CD4-positive, alpha-beta T cell treated with Interleukin-6 at 100 ng/mL for 8 hours (primary cell): ENCODE data around the gene CUEDC1.

Experiments
- DNase-seq: peaks from one replicate; pipeline ENCODE4 v3.0.0-alpha.2; 2020; ENCODE audit warnings: mixed read lengths, low spot score

CUEDC1 gene

DNA sequence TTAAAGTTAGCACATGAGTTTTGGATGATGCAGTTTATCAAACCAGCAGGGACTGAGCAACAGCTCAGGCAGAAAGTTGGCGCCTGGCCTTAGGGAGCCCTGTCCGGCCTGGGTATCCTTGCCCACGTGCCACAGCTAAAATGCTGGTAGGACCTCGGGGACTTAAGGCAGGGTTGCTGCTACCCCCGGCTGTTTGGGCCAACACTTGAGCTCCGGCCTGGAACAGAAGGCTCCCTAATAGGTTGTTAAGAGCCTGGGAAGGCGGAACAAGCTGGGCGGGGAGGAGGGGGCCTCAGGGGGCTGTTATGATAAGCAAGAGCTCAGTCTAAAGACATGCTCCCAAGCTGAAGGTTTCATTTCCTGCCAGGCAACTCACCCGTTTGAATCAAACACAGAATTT is 39.7 kb downstream of the CUEDC1 start:
- DNase-seq, result no peak

DNA sequence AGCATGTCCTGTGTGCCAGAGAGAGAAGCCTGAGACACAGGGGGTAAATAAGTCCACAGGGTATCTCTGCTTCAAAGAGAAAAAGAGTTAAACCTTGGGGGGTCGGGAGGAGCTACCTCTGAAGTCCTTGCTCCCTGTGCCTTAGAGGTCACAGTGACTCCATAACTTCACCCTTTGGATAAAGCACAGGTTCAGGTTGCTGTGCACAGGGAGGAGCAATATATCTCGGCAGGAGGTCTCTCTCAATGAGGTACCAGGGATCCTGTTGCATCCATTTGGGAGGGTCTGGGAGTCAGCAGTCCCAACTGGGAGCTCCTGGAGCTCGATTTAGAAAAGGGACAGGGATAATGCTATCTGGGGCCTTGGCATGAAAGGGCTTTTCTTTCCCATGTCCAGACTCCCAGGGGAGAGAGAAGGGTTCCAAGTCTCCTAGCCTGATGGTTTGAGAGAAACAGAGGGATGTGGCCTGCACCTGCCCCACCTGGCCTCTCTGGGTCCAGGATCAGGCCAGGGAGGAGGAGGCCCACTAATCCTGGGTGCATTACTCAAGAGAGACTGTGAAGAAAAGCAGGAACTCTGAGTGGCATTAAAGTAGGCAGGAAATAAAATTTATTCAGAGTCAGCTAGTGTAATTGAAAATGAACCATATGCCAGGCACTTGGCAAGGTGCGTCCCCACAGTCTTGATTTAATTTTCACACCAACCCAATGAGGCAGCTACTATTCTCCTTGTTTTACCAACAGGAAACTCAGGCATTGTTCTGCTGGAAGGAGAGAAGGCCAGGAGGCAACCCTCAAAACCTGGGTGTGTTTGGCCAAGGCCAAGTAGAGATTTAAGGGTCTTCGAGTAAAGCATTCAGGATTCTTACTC is 40.7 kb downstream of the CUEDC1 start:
- no peak for DNase-seq

DNA sequence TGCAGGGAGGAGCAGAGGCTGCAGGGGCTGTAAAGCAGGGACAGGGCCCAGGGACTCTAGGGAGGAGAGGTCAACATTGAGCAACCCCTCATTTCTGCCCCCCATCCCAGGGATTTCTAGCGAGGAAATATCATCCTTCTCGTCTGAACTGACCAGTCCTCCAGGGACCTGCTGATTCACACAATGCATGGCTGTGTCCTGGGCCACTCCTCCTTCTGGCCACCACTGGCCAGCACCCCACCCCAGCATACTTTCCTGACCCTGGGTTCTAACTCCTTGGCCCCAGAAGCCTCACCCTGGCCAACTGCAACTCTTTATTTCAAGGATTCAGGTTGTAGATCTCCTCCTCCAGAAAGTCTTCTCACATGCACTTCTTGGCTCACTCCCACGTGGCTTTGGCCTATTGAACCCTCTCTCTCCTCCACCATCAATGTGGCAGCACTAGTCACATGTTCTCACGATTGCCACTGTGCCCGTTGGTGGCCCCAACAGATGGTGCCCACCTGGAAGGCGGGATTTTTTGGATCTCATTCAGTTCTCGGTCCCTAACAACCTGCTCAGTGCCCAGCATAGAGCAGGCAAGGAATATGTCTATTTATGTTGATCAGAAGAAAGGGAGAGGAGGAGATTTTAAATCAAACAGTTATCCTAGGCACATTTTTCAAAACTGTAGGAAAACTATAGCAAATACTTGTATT is 41.5 kb downstream of the CUEDC1 start:
- no peak for DNase-seq

DNA sequence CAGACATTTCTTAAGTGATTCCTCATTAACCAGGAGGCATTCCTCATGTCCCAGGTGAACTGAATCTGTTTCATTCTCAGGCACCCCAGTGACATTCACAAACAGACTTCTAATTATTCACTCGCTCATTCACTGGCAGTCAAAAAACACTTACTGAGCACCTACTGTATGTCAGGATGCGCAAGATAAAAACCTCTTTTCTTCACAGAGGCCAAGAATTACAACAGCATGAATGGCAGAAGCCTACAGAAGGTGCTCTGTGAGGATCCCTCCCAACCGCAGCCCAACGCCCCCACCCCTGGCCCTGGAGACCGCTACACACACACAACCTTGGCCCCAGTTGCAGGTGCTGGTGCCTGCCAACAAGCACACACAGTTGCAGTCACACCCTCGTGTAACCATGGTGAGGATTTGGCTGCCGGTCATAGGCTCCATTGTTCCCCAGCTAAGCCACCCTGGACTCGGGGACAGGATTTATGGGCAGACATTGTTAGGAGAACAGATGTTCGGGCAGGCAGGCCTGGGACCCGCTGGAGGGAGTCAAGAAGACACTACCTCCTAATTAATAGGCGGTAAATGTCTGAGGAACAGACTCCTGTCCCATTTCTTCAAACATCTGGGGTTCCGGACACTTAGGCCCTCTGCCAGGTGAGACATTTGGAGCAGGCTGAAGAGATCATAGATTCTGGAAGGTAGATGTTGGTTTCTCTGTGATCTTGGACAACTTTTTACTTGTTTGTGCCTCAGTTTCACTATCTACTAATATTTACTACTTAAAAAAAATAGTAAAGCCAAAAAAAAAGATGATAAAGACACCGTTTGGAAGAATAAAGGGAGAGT is 43.2 kb downstream of the CUEDC1 start:
- no peak for DNase-seq

DNA sequence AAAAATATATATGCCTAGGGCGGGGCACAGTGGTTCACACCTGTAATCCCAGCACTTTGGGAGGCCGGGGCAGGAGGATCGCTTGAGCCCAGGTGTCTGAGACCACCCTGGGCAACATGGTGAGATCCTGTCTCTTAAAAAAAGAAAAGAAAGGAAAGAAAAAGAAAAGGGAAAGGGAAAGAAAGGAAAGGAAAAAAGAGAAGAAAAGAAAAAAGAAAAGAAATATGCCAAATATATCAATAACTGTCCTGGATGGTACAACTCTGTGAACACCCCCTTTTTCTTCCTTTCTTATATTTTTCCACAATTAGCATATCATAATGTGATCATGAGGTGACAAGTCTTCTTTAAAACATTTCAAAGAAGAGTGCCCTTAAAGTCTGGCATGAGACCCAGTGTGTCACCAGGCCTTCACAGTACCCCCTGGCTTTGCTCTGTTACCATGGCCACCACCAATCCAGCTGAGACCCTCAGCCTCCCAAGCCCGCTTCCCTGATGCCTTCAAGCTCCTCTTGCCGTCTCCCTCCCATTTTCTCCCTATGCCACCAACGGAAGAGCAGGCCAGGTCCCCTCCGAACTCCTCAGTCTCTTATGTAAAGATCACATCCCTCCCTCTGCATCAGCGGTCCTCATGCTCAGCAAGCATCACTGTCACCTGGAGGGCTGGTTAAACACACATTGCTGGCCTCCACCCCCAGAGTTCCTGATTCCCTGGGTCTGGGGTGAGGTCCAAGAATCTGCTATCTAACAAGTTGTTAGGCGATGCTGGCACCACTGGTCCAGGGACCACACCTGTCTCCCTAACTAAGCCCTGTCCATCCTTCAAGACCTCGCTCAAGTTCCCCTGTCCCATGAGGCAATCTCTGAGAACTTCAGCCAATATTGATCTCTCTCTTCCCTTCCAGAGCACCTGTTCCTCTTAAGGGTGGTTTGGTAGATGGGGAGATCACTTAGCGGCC is 44.5 kb downstream of the CUEDC1 start:
- no peak for DNase-seq

DNA sequence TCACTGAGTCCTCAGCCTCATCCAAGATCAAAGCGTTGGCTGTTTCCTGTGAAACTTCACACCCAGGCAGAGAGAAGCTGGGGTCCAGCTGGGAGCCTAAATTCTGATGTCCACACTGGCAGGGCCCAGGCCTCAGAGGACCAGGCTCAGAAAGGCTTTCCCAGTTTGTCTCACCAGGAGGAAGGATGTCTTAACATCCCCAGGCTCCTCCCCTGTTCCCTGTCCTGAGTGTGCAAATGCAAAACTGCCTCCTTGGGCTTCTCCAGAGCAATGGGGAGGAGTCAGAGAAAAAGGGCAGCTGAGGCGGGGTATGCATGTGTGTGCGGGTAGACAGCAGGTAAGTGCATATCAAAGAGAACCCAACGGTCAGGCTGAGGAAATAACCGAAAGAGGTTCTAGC is 45.7 kb downstream of the CUEDC1 start:
- no peak for DNase-seq

DNA sequence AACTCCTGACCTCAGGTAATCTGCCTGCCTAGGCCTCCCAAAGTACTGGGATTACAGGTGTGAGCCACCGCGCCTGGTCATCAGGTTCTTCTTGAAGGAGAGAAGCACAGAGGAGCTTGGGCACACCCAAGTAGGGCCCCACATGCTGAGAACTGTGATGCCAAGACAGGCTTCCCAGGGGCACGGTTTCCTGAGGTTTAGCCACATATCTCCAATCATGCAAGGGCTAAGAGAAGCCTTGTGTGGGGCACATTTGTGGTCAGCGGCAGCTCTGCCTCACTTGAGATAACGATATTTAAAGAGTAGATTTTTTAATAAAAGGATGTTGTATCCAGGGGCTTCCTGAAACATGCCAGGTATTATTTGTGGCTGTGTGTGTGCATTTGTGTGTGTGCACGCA is 46.9 kb downstream of the CUEDC1 start:
- DNase-seq, result no peak

DNA sequence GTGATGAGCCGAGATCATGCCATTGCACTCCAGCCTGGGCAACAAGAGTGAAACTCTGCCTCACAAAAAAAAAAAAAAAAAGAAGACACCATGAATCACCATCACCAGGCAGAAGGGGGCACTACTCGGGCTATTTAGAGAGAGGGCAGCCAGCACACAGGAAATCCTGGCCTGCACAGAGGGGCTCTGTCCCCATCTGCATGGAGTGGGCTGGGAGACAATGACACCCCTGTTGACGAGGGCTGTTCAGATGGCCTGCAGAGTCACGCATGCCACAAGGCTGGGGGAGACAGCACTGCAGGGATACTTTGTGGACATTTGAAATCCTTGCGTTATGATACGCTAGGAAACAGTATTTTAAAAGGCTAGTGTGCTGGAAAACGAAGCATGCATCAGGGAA is 48.3 kb downstream of the CUEDC1 start:
- no peak for DNase-seq

DNA sequence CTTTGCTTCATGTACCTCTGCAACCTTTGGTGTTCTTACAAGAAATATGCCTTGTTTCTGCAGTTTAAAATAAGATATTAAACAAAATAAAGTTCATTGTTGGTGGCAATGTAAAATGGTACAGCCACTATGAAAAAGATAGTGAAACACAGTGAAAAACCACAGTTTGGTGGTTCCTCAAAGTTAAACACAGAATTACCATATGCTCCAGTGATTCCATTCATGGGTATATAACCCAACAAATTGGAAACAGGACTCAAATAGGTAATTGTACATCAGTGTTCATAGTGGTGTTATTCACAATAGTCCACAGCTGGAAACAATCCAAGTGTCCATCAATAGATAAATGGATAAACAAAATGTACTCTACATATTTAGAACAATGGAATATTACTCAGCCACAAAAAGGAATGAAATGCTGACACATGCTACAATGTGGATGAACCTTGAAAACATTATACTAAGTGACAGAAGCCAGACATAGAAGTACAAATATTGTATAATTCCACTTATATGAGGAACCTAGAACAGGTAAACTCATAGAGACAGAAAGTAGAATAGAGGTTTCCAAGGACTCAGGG is 49.2 kb downstream of the CUEDC1 start:
- no peak for DNase-seq

DNA sequence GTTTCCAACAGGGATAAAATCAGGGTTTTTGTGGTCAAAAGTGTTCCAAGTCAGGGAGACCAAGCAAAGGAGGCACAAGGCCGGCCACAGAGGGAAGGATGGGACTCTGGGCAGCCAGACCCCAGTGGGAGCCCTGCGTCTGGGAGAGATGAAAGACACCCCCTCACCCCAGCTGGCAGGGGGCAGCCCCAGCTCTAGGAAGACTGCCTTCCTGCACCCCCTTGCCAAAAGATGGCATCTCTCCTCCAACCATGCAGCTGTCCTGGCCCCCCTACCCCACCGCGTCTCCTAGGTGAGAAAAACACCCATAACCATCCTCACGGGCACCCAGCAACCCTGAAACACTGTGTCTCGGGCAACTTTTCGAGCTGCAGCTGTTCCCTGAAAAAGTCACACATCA is 51.3 kb downstream of the CUEDC1 start:
- DNase-seq, result no peak

DNA sequence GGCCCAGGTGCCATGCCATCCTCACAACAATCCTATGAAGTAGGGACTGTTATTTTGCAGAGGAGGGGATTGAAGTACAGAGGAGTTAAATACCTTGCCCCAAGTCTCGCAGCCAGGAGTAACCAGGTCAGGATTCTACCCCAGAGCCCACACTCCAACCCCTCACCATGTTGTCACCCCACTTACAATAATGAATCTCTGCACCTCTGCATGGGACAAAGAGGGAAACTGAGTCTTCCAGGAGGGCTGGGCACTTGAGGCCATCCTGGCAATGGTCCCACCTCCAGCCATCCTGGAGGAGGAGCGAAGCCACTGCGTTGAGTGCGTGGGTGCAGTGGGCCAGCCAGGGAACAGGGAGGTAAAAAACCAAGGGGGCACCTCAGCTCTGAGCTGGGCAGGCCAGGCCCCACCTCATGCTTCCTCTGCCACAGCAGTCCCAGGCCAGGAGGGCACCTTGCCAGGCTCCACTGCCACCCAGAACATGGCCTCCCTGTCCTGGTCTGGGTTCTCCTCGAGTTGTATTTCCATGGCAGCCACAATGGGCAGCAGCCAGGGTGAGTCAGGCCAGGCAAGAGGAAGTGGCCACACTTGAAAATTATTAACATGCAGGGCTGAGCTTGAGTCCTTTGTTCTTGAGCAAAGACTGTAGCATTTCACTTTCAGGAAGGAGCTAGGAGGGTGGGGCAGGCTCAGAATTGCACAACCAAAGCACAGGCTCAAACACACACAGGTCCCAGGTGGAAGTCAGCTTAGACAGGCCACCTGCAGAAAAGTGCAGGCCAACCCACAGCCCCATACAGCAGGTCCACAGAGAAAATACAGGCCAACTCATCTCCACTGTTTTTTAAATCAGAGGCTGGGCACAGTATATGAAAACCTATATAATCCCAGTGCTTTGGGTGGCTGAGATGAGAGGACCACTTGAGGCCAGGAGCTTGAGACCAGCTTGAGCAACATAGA is 52.1 kb downstream of the CUEDC1 start:
- DNase-seq, result no peak

DNA sequence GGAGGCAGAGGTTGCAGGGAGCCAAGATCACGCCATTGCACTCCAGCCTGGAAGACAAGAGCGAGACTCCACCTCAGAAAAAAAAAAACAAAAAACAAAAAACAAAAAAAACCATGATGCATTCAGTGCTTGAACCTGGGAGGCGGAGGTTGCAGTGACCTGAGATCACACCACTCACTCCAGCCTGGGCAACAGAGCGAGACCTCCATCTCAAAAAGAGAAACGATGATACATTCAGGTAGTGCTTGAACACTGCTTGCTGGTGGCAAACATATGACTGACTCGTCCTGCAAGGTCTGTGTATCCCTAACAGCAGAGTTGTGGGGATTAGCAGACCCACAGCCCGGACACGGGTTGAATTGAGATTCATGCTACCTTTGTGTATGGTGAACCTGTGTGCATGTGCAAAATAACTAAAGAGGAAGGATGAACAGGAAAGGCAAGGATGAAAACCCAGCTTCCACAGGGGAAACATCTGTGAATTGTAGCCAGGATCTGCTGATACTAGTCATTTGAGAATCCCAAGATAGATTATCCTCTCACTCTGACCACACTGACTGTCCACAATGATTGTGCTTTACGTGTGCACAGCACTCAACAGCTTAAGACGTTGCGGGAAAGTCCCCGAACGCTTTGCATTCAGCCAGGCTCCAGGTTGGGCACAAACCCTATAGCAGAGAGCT is 53.0 kb downstream of the CUEDC1 start:
- DNase-seq, result no peak

DNA sequence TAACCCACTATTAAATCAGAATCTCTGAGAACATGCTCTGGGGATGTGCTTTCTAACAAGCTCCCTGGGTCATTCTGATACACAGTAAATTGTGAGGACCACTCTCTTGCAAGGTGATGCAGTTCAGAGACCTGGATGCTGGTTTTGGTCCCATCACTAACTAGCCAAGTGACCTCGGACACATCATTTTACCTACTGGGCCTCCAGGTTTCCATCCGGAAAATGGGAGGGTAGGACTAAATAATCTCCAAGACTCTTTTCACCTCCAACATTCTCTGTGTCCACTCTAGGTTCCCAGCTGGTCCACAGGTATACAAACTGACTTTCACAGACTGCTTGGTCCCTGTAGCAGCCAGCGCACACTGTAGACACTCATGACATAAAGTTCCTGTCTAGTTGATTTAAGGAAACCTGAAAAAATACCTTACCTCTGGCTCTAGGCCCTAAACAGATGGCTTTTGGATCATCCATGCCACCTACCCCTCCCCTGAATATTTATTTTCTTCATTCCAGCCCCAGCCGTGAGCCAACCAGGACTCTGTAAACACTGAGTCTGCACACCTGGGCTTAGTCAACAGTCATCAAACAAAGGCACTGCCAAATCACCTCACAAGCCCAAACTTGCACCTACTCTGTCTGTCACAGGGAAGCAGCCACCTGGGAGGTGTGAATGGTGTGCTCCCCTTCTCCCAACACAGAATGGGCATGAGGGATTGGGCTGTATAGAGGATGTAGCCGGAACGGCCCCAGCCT is 54.0 kb downstream of the CUEDC1 start:
- DNase-seq, result no peak

DNA sequence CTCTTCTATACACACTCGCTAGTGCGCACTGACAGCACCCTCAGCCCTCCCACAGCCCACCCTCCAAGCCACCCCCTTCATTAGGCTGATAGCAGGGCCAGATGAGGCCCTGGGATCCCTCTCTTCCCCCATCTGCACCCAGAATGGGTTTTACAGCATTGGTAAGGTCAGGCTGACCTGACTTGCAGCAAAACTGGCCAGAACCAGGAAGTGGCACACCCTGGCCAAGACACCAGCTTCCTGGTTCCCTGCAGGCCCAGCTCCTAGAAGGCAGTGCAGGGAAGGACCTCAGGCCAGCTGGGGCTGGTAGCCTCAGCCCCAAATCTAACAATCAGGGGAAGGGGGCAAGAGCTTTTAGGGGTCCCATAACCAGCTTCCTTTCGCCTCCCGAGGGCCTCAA is 55.4 kb downstream of the CUEDC1 start:
- no peak for DNase-seq

DNA sequence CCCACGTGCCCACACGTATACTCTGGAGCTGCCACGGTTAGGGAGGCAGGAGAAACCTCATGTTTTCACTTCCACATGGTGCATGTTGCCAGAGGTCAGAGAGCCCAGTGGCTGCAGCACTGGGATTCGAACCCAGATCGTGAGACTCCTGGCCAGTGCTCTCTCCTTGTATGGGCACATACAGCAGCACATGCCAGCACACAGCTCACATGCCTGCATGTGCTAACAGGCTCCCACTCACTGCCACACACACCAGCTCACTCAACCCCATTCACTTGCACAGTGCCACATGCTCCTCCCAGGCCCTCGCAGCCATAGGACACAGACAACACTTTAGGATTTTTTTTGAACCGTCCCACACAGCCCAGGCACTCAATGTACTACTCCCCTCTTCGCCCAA is 55.8 kb downstream of the CUEDC1 start:
- no peak for DNase-seq

DNA sequence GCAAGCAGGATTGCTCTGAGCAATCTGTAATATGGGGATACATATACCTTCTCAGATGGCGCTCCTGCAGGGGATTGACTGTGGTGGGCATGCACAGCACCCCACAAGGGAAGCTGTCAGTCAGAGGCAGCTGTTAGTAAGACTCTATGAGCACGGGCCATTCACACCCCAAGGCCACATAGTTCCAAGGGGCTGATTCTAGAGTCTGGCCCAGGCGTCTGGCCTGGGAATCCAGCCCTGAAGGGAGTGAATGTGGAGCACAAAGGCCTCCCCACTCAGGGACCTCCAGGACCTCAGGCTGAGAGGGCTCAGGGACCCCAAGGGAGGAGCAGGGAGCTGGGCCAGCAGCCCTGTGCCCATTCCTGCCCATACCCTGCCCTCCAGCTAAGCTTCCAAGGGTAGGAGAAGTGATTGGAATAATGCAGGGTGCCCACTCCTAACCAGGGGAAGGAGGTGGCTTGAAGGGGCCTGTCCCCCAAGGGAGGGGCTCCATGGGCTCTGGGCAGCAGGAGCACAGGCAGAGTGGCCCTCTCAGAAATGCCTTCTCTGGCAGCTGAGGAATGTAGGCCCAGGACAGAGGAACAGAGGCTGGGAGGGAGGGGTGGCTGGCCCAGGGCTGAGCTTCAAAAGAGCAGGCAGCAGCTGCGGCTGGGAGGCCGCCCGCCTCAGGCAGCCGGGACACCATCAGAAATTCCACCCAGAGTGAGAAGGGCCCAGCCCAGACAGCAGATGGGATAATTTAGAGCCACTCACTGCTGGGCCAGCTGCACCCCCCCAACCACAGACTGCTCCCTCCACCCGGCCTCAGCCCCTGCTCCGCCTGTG is 56.5 kb downstream of the CUEDC1 start:
- no peak for DNase-seq

DNA sequence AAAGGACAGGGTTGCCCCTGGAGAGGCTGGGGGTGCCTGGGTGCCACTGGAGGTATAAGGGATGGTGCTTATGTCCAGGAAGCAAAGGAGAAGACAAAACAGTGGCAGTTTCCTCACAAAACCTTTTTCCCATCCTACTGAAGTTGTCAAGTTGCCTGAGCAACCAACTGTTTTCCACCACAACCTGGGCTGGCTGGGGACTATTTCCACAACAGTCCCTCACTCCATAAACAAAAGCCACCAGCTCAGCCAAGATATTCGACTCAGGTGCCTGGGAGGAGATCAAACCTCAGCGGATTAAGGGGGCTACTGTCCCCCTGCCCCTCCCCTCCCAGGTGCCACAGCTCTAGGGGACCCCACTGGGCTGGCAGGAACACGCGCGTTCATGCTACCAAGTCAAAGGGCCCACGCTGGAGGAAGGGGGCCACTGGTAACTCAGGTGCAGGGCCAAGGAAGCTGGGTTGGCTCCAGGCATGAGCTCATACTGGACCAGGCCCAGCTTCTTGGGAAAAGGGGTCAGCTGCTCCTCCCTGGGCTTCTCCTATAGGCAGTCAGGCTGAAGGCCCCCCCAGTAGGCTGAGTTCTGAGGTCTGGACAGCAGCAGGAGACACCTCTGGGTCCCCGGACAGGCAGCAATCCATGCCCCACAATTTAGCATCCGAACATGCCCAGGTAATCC is 59.7 kb downstream of the CUEDC1 start:
- no peak for DNase-seq
